ENCODE data around the gene ZNF219.

ZNF219 gene

DNA sequence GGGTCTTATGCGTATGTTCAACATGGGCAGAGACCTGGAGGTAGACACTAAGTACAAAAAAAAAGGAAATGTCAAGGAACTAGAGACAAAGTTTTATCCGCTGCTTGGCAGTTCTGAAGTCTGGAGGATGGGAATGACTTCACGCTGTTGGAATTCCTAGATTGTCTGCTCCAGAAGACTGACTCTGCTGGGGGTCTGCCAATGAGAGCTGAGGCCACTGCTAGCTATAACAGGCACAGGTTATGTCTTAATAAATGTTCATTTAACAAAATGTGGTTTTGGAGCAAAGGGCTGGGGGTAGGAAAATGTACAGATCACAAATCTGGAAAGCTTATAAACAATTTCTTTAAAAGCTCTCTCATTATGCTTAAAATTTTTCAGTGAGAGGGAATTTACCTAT lies 35.0 kb downstream of the ZNF219 start:
- no peak for DNase-seq

DNA sequence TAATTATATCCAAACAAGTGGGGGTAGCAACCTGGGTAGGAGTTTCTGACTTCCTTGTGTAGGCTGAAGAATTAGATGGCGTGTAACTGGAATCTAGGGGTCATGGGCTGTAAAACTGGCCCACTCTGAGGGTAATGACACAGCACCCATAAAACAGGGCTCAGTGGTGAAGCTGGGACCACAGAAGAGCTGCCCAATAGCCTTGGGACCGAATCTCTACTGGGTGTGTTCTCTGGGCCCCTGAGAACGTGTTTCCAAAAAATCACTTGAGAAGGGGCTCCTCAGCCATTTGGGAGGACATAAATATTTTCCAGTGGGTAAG lies 37.1 kb downstream of the ZNF219 start:
- DNase-seq: no peak

DNA sequence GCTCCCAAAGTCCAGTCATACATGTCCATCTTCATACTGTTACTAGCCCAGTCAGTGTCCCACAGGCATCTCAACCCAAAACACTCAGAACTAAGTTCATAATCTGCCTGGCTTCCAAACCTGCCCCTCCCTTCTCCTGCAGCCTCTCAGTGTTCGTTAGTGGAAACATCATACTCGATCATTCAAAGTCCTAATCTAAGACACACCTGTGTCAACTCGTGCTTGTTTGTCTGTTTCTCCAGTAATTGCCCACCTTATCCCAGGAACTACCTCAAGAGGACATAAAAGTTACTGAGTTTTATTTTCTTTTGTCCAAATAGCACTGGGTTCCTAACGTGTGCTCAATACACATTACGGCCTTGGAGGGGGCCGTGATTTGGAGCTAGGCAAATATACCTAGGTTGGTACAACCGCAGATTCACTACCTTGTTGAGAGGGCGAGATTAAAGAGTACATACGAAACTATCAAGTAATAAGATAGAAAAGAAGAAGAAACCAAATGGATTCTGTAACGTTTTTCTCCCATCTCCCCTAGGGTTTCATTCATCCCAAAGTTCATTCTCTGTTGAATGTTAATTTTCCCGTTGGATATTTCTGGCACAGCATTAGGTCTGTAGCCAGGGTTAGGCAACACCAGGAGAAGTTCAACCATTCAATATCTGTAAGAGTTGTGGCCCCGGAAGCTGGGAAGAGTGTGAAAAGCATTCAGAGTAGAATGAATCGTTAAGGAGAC lies 37.7 kb downstream of the ZNF219 start:
- DNase-seq: no peak

DNA sequence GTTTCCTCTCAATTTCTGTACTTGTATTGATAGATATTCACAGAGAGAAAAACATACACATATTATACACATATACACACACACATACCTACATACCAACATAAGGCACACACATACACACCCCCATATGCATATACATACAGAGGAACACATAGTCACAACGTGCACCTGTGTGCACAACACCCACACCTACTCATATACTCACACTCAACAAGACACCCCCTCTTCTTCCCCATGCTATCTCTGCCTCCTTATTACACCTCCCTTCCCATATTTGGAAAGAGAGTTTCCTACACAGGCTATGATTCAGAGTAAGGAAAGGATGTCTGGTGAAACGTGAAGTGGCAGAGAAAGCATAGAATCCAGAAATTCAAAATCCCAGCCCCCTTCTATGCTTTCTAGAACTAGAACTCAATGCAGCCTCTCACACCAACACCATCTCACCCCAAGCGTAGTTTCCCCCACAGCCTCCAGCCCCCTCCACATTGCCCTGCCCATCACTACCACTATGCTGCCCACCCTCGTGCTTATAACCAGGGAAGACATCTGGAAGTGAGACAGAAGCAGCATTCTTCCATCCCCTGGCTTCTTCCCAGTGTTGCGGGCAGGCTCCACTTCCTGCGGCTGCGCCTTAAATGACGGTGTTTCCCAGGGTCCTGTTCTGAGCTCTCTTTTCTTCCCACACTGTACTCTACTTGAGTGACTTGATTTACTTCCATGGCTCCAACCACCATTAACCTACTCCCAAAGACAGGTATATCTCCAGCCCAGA lies 38.4 kb downstream of the ZNF219 start:
- no peak for DNase-seq

DNA sequence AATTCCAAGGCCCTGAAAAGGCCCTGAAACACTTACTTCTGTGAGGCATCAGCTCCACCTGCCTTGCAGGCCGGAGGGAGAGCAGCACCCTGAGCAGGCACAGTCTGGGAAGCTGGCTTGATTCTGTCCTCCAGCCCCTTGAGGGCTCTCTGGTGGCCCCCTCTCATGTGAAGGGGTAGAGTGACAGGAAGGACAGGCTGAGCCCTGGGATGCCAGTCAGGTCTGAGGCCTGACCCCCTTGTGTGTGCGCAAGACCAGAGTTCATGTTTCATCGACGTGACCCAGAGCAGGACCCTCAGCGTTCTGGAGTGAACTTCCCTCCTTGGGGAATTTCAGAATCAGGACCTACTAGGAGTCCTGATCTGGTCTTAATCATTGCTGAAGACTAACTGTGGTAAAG lies 39.6 kb downstream of the ZNF219 start:
- no peak for DNase-seq

DNA sequence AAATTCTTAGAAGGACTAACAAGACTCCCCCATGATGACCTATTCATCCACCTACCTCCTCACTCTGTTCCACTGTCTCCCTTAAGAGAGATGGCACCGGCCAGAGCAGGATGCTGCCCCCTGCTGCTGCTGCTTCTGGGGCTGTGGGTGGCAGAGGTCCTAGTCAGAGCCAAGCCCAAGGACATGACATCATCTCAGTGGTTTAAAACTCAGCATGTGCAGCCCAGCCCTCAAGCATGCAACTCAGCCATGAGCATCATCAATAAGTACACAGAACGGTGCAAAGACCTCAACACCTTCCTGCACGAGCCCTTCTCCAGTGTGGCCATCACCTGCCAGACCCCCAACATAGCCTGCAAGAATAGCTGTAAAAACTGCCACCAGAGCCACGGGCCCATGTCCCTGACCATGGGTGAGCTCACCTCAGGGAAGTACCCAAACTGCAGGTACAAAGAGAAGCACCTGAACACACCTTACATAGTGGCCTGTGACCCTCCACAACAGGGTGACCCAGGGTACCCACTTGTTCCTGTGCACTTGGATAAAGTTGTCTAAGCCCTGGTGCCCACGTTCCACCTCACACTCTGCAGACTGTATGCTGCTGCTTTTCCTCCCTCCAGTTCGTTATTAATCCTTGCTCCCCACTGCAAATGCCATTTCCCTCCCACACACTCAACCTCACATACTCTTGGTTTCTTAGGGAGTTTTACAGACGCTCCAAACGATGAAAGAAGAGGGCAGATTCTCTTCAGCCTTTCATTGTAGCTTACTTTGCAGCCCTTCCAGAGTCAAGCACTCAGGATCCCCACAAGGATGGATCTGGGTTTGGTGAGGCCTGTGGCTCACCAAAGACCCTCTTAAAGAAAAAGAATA lies 40.4 kb downstream of the ZNF219 start, which contains the start of gene RNASE8:
TSS of gene RNASE8 (plus strand) at position 20 of the 873 bp plus-strand sequence. CDS start at position 91, 71 bp downstream.
- no peak for DNase-seq

DNA sequence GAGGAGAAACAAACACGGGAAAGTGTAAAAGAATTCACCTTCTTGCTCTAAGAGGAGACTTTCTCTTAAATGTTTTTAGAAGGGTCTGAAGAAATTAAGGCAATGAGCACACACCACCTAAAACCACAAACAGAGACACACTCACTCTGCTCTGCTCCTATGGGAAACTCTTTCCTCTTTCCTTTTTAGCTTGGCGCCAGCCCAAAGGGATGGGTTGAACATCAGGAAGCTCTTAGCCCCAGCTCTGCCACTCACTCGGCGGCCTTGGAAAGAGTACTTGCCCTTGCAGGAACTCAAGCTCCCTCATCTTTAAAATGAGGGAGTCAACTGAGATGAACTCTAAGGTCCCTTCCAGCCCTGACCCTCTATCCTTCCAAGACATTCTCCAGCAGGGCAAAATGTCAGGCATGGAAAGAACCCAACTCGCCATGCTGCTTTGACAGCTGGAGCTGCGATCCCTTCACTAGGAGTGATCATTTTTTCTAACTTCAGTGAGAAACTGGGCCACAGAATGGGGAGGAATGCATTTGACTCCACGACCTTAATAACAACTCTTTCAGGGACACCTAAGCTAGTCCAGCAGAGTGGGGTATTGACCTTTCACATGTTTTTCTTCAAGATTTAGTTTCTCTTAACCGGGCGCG lies 41.8 kb downstream of the ZNF219 start:
- DNase-seq: no peak

DNA sequence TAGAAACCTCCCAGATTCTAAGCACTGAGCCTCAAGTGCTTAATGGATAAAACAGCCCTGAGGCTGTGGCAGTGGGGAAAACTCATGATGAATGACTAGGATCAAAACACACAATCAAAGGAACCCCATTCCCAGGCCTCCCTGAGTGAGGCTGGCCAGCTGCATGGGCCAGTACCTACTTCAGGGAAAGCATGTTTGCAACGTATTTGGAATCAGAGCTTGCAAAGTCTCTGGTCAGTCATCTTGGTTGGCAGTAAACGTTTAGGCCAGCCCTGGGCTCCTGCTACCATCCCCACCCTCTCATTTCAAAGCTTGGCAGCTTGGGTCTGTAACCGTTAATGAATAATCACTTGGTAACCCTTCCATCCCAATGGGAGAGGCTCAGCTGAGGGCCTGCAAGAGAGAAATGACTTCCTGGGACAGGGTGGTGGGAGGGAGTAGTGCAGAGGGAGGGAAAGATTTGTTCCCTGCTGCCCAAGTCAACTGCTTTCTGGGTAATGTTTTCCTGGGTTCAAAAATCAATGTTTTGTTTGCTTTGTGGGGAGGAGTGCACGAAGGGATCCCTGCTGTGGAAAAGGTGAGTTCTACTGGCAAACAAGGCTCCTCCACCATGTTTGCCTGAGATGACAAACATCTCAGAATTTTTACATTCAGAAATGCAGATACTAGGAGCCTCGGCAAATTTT lies 42.9 kb downstream of the ZNF219 start:
- no peak for DNase-seq

DNA sequence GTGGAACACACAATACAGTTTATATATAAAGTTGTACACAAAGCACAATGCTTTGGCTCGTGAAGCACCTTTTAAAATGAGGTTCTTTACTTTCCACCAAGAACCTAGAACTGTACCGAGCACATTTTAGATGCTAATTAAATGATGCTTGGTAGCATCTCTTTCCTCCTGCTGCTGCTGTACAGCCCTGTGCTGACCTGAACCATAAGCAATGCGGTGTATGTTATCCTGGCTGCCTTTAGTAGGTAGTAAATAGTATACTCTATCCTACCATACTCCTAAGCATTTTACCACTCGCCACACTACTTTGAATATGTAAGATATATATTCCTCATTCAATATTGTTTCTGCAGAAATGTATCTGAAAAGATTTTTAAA lies 43.7 kb downstream of the ZNF219 start:
- DNase-seq: no peak

DNA sequence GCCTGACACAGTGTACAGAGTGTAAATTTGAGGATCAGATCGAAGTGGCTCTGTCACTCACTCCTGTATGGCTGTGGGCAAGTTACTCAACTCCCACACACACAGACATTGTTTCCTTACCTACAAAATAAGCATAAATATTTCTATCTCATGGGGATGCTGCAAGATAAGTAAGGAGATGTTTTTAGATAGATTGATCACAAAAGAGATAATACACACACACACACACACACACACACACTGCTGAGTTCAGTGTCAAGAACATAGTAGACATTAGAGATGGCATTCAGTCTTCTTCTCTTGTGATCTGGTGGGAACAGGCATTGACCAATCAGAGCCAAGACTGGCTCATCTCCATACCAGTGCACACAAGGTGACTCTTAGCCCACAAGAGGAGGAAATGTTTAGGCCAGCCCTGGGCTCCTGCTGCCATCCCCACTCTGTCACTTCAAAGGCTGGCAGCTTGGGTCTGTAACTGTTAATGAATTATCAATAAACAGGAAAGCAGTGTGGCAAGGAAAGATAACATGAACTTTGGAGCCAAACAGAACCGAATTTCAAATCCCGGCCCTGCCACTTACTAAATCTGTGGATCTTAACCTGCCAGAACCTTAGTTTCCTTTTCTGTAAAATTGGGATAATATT lies 44.2 kb downstream of the ZNF219 start:
- DNase-seq: no peak

DNA sequence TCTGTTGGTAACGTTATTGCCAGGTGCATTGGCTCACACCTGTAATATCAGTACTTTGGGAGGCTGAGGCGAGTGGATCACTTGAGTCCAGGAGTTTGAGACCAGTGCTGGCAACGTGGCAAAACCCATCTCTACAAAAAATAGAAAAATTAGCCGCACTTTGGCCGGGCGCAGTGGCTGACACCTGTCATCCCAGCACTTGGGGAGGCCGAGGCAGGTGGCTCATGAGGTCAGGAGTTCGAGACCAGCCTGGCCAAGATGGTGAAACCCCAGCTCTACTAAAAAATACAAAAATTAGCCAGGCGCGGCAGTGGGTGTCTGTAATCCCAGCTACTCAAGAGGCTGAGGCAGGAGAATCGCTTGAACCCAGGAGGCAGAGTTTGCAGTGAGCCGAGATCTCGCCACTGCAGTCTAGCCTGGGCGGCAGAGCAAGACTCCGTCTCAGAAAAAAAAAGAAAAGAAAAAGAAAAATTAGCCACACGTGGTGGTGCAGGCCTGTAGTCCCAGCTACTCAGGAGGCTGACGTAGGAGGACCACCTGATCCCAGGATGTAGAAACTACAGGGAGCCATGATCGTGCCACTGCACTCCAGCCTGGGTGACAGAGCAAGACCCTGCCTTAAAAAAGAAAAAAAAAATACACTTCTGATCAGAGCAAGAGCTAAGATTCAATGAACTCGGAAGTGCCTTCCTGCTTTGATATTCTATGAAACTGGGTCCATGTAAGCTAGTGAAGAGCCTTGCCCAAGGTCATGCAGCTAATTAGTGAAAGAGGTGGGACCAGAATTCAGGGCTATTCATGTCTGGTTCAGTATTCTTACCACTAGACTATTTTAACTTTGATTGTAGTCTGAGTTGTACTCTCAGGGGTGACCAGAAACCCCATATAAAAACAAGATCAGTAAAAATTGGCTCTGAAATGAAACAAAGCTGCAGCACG lies 45.0 kb downstream of the ZNF219 start:
- no peak for DNase-seq

DNA sequence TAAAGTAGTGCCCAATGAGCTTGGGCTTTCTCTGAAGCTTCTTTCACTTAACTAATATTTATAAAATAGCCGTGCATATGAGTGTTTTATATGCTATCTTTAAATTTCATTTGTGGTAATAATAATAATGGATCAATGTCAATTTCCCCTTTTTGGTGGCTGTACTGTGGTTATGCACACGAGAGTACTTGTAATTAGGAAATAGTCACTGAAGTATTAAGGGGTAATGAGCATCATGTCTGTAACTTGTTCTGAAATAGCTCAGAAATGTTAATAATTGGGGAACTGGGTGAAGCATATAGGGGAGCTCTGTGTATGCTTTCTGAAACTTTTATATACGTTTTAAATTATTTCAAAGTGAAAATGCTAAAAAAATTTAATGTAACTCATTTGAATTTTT lies 47.9 kb downstream of the ZNF219 start:
- no peak for DNase-seq

DNA sequence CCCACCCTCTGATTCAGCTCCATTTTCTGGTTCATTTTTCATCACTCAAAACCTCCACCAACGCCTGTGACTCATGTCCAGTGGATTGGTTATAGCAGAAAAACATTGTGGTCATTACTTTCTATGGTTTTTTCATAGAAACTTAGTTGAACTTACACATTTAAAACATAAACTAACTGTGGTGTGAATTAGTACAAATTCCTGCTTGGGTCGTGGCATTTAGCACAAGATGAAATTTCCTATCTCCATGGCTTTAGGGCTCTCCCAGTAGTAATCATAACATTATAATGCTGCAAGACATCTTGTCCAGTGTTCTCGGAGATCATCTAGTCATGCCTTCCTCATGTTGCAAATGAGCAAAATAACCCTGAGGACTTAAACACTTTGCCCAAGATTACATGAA lies 49.2 kb downstream of the ZNF219 start:
- no peak for DNase-seq

DNA sequence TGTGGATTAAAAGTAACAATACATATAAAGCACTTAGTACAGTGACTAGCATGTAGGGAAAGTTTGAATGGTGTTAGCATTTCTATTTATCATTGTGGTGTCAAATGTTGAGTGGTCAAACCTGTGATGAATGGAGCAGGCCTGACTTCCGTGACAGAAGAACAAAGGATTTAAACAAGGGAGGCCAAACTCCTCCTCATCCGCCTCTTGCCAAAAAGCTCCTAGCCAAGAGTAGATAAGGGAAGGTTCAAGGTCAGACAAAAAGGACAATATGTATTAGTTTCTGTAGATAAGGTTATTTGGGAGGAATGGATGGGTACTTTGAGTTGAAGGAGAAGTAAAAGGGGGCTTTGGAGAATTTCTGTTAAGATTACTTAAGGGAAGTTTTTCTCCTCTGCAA lies 49.8 kb downstream of the ZNF219 start:
- DNase-seq: no peak

DNA sequence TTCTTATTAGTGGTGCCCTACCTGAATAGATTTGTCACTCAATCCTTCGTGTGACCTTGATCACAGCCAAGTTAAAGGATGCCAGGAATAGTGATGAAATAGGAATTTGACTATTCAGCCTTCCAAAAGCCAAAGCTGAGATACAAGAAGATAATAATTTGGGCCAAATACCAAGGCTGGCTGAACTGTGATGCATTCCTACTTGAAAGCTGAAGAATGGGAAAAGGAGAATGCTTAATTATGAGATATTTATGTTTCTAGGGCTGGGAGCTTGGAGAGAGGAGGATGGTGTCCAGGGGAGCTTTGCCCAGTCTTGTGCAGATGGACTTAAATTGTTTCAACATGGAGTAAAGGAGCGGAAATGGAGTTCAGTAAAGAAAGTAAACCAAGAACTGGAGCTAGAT lies 51.1 kb downstream of the ZNF219 start:
- no peak for DNase-seq

DNA sequence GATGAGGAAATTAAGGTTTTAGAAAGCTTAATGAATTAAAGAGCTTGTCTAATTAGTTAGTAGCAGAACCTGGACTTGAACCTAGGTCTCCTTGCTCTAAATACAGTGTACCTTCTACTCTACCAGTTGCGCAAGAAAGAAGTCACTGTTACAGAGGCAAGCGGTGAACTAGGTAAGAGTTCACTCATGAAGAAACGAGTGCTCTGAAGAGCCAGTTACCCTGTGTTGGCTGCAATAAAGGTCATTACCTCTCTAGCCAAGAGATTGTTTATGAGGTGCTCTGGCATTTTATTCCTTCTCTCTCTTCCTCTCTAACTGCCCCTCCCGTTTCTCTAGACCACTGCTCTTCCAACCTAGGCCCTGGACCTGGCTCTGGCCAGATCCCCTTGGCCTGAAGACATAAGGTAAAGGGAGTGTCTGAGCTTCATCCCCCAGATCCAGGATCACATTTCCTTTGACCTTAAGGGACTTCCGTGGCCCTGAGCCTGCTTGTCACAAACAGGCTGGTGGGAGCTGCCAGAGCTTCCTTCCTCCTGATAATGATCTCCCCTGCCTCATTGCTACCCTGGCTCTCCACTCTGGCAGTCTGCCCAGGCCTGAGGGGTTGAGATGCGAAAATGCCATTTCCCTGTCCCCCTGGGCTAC lies 54.4 kb downstream of the ZNF219 start:
- DNase-seq: peak; percentile 60

DNA sequence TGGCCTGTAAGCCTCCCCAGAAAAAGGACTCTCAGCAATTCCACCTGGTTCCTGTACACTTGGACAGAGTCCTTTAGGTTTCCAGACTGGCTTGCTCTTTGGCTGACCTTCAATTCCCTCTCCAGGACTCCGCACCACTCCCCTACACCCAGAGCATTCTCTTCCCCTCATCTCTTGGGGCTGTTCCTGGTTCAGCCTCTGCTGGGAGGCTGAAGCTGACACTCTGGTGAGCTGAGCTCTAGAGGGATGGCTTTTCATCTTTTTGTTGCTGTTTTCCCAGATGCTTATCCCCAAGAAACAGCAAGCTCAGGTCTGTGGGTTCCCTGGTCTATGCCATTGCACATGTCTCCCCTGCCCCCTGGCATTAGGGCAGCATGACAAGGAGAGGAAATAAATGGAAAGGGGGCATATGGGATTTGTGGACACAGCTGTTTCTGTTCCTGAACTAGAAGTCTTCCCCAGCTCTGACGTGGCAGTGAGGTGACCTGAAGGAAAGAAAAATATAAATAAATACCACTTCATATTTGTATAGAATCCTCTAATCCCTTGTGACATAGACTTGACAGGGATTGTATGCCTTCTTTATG lies 55.0 kb downstream of the ZNF219 start:
- no peak for DNase-seq

DNA sequence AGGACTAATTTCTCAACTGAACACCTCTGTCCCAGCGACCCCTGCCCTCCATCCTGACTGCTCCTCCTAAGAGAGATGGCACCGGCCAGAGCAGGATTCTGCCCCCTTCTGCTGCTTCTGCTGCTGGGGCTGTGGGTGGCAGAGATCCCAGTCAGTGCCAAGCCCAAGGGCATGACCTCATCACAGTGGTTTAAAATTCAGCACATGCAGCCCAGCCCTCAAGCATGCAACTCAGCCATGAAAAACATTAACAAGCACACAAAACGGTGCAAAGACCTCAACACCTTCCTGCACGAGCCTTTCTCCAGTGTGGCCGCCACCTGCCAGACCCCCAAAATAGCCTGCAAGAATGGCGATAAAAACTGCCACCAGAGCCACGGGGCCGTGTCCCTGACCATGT lies 55.5 kb downstream of the ZNF219 start:
- DNase-seq: no peak

DNA sequence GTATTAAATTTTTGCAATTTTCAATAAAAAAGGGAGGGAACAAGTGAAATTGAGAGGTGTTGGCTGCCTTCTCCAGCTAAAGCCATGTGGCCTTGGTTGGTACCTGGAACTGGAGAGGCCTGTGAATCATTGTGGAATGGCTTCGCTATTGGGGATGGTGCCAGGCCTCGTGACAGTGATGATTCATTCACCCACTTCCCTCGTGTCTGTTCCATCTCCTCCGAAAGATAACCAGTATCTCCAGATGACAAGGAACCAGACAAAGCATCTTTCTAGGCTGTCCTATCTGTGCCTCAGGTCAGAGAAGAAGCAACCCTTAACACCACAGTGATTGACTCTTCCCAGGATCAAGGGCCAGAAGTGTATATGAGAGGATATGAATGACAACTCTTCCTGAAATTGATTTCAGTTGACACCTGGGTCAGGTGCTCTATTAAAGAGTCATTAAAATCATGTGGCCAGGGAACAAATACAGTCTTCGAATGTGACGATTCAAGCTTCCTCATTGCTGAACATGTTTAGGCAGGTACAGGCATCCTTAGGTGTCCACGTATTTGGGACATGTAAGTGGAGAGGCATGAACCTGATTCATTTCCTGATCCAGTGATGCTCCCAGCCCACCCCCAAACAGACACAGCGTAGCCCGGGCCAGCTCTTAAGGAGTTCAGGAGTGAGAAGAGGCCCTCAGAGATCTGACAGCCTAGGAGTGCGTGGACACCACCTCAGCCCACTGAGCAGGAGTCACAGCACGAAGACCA lies 56.6 kb downstream of the ZNF219 start, which contains the start of gene RNASE7:
TSS of gene RNASE7 (plus strand) at position 687 of the 758 bp plus-strand sequence. CDS start 631 bp downstream, outside the sequence.
- no peak for DNase-seq

All from DMS79 (cell line).